ENCODE data around the gene TRIM65.

TRIM65 gene

DNA sequence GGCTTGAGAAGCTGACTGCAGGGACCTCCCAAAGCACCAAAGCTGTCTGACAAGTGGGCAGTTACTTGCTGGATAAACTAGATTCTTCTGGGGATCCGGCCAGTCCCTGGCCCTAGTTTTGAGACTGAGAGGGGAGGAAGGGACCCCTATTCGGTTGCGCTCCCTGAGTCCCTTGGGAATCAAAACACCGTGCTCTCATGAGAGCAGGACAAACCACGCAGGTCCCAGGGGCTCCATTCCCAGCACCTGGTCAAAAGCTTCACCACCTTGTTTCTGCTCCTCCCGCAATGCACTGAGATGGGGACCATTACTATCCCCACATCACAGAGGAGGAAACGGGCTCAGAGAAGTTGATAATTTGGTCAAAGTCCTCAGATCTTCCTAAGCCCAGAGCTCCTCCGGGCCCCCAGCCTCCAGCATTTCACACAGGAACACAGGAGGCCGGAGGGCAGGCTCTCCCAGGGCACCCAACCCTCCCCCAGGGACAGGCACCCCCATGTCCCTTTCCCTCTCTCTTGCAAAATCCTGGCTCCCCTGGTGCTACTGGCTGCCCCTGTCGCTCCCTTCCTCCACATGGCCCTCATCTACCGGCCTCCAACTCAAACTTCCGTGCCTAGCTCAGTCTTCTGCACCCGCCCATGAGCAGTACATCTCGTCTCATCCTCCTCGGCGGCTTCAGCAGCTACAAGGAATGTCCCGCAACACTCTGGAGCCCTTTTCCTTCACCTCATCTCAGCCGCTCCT is 3.3 kb downstream of the TRIM65 start:
- no peak for TF ChIP-seq CTCF (IDR thresholded peaks at IDR 0.05)
- no peak overlapping the region for H3K4me3 ChIP-seq (ENCODE audit: low read depth in 1 of 2, low read length in 1 of 2)
- H3K36me3 ChIP-seq: no peaks in the 10 kb centered on the region
- no peaks in the 10 kb centered on the region for H3K9me3 ChIP-seq
- H3K27me3 ChIP-seq: no peaks in the 10 kb centered on the region
- H3K27ac ChIP-seq: no peak overlapping the region
- peaks cover 19 to 20% of the 10 kb centered on the region in 2 experiments for H3K4me1 ChIP-seq (ENCODE audit: control insufficient read depth in 1 of 2, insufficient read depth in 1 of 2, low read depth in 1 of 2, low read length in 1 of 2)

DNA sequence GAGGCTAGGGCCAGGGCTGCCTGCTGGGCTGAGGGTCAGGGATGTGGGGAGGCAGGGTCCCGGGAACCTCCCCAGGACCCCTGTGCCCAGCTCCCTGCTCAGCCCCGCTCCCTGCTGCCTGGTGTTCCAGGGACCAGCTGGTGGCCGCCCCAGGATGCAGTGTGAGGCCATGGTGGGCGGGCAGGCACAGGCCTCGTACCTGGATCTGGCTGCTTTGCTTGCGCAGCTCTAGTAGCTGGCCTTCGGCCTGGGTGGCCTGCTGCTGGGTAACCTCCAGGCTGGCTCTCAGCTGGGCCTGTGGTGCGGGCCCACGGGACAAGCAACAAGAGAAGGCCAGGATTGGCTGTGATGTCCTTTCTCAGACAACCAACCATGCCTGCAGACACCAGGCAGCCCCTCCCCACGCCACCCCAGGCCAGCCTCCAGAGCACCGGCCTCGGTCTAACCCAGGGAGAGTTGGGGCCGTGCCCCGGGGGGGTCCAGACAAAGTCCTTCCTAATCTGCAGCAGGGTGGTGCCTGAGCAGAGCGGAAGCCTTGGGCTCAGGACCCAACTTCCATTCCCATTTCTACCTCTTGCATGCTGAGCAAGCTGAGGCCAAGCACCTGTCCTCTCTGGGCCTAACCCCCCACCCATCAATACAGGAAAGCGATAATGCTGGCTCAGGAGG is 4.1 kb downstream of the TRIM65 start:
- H3K4me1 ChIP-seq (ENCODE audit: control insufficient read depth in 1 of 2, insufficient read depth in 1 of 2, low read depth in 1 of 2, low read length in 1 of 2): peaks cover 19 to 20% of the 10 kb centered on the region in 2 experiments

DNA sequence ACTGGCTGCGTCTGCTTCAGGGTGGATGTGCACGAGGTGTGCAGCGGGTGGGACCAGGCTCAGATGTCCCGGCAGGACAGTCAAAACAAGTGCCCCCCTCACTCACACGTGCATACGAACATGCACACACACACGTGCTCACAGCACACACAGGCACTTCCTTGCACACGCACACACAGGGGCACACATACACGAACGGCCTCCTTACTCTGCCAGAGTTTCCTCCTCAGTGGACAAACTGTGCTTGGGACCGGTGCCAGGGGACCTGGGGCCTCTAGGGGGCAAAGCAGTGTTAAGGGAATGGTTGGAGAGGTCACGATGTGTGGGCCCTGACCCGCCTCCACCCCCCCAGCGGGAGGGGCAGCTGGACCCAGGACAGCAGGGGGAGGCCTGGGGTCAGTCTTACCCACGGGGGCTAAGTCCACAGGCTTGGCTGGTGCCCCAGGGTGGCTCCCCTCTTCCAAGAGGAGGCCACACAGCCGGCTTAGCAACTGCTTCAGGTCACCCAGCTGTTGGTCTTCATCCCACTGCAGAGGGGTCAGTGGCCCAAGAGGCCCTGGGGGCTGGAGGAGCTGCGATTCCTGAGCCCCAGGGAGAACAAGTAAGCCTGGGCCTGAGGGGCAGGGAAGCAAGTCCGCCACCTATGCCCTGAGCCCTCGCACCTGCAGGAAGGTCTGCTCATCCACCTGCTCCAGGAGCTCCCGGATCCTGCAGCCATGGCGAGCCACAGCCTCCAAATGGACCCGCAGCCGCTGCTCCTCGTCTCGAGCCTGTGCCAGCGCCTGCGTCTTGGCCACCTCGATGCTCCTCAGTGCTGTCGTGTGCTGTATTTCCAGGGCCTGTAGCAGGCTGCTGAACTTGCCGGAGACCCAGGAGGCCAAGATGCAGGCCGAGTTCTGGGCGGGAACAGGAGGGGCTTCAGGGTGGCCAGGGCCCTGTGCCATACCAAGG is 4.9 kb downstream of the TRIM65 start:
- Histone ChIP-seq H3K4me1 (ENCODE audit: control insufficient read depth in 1 of 2, insufficient read depth in 1 of 2, low read depth in 1 of 2, low read length in 1 of 2) (peaks cover 13 to 14% of the 10 kb centered on the region in 2 experiments), H3K9me3 (no peaks in the 10 kb centered on the region), H3K27ac (no peak overlapping the region), H3K36me3 (no peaks in the 10 kb centered on the region), H3K27me3 (no peaks in the 10 kb centered on the region), H3K4me3 (ENCODE audit: low read depth in 1 of 2, low read length in 1 of 2) (no peak overlapping the region)
- no peak for TF ChIP-seq CTCF (IDR thresholded peaks at IDR 0.05)

More for the DNA sequence above, 4.1 kb downstream of the TRIM65 start:
- no peaks in the 10 kb centered on the region for H3K36me3 ChIP-seq
- H3K27ac ChIP-seq: no peak overlapping the region
- no peaks in the 10 kb centered on the region for H3K27me3 ChIP-seq
- no peaks in the 10 kb centered on the region for H3K9me3 ChIP-seq
- no peak for TF ChIP-seq CTCF (IDR thresholded peaks at IDR 0.05)
- no peak overlapping the region for H3K4me3 ChIP-seq (ENCODE audit: low read depth in 1 of 2, low read length in 1 of 2)

GRCh38 chr17:75891022-75891604 is 5.6 kb downstream of the TRIM65 start:
- H3K36me3 ChIP-seq: no peaks in the 10 kb centered on the region
- H3K27me3 ChIP-seq: no peaks in the 10 kb centered on the region
- peaks cover 9 to 12% of the 10 kb centered on the region in 2 experiments for H3K4me1 ChIP-seq (ENCODE audit: control insufficient read depth in 1 of 2, insufficient read depth in 1 of 2, low read depth in 1 of 2, low read length in 1 of 2)
- no peak overlapping the region for H3K27ac ChIP-seq
- no peak for TF ChIP-seq CTCF (IDR thresholded peaks at IDR 0.05)
- H3K9me3 ChIP-seq: no peaks in the 10 kb centered on the region
- no peak overlapping the region for H3K4me3 ChIP-seq (ENCODE audit: low read depth in 1 of 2, low read length in 1 of 2)

GRCh38 chr17:75889454-75889853 is 7.3 kb downstream of the TRIM65 start:
- no peak overlapping the region for H3K27ac ChIP-seq
- no peaks in the 10 kb centered on the region for H3K9me3 ChIP-seq
- H3K4me3 ChIP-seq (ENCODE audit: low read depth in 1 of 2, low read length in 1 of 2): no peak overlapping the region
- no peak for TF ChIP-seq CTCF (IDR thresholded peaks at IDR 0.05)
- peaks cover 8 to 13% of the 10 kb centered on the region in 2 experiments for H3K4me1 ChIP-seq (ENCODE audit: control insufficient read depth in 1 of 2, insufficient read depth in 1 of 2, low read depth in 1 of 2, low read length in 1 of 2)
- no peaks in the 10 kb centered on the region for H3K36me3 ChIP-seq
- H3K27me3 ChIP-seq: no peaks in the 10 kb centered on the region

All from neutrophil (primary cell).